HT1080 (cell line): Measurements from ENCODE around the gene PHACTR1. TPM values are rescaled to one million over a fixed set of nuclear protein-coding genes. Genes with fewer than 3 reads are reported as not detected.
A peak's percentile ranks its signal among the peaks of the same experiment; 100 is the strongest.

ENCODE experiments used
- DNase-seq: peaks from one replicate; pipeline ENCODE4 v3.0.0-alpha.2; 2015; ENCODE audit warnings: low read depth
- total RNA-seq: library from RNA; depleted of rRNA; stranded (reverse); fragments of >200 nt; shearing (Covaris generic); gene quantifications from 2 replicates; pipeline ENCODE4 v1.2.3, GENCODE V29; 2014

The PHACTR1 gene
- total RNA-seq, 1 experiment from 2014 or later: 7.8 TPM

- DNase-seq: no peak
These were observed 83.6 kb downstream of the PHACTR1 start for GRCh38 chr6:12800120-12800519.

DNA sequence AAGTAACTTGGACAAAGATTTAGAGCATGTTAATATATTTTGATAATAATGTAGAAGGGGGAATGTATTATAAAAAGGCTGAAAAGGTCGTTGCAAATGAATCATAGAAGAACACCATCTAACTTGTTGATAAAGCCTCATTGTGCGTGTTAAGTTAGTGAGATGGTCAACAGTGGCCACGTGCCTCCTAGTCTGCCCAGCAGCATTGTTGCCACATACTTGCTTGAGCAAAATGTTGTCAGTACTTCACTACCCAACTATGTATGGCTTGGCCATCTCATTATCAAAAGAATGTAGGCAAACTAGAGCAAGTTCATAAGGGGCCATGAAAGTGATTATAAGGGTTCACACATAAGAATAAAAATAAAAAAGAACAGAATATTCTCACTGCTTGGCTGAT lies 84.6 kb downstream of the PHACTR1 start:
- DNase-seq: no peak

DNA sequence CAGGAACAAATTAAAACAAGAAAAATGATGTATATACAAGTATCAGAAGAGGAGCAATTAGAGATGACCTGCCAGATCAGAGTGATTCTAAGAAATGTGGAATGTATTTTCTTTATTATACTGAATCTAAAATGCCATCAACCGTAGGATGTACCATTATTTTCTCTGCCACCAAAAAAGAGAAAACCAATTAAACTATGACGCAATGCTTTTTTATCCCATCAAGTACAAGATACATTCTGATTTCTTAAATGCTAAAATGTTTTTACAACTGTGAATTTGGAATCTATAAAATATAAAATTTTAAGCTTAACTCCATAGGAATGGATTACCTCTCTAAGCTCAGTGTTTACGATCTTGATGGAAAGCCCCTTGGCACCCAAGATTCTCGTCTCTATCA lies 85.9 kb downstream of the PHACTR1 start:
- DNase-seq: no peak

DNA sequence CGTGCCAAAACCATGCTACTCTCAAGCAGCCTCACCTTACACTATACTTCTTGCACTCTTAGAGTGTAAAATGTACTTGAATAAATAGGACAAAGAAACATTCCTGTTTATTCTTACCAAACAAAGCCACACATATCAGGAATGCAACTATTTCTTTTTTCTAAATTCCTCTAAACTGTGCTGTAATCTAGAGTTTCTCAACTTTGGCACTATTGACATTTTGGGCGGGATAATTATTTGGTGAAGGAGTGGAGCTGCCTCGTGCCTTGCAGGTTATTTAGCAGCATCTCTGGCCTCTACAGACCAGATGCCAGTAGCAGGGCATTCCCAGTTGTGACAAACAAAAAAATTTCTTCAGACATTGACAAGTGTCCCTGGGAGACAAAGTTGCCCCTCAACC lies 86.9 kb downstream of the PHACTR1 start:
- no peak for DNase-seq

- peak; percentile 78 for DNase-seq
These were observed 88.5 kb downstream of the PHACTR1 start for GRCh38 chr6:12804952-12805645.

- DNase-seq: no peak
These were observed 89.6 kb downstream of the PHACTR1 start for GRCh38 chr6:12806136-12806535.

GRCh38 chr6:12806796-12807195 lies 90.2 kb downstream of the PHACTR1 start:
- DNase-seq: no peak

GRCh38 chr6:12811519-12811918 lies 95.0 kb downstream of the PHACTR1 start:
- no peak for DNase-seq

DNA sequence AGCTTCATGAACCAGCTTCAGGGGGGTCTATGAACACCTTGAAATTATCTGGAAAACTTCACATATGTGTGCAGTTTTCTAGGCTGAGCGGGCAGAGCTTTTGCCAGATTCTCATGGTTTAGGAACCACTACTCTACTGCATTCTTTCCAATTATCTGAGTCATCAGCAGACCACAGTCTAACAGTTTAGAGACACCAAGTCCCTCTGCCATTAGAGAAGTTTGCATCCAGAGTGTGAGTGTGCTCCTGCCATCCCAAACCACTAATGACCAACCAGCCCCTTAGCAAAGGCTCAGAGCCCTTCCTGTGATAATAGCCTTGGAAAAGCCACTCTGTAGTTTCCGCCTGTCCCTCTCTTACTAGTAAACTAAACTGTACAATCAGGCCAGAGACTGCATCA lies 96.8 kb downstream of the PHACTR1 start:
- peak; percentile 85 for DNase-seq

DNA sequence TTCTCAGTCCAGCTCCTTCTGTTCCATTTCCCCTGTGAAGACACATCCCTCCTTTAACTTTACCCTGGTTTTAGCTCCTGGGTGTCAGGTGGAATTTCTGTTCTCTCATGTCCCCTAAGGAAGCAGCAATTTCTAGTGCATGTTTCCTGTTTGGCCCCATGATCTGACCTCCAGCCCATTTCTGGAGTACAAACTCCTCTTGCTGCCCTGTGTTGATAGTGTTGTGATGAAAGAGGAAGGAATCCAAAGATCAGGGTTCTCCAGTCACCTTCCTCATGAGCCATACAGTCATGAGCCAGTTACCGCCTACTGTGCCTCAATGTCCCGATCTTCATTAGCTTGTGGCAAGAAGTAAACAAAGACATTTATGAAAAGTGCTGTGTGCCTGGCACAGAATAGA lies 97.4 kb downstream of the PHACTR1 start:
- DNase-seq: no peak

DNA sequence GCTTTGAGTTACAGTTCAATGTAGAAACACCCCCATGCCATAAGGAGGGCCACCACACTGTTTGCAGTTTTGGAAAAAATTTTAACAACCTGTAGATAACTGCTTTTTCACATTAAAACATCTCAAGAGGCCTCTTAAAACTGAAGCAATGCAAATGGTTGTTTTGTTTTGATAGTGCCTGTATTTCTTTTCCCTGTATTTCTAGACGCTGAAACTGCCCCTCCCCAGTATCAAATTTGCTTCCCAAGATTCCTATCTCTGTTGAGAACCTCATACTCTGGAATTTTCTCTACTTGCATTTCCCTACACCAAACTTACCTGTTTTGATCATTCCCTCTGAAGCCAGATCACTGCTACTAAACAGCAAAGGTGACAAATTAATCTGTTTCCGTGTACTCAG lies 98.5 kb downstream of the PHACTR1 start:
- no peak for DNase-seq

- DNase-seq: no peak
These were observed 99.5 kb downstream of the PHACTR1 start for GRCh38 chr6:12815884-12816600.

GRCh38 chr6:12818324-12818723 lies 101.8 kb downstream of the PHACTR1 start:
- no peak for DNase-seq

DNA sequence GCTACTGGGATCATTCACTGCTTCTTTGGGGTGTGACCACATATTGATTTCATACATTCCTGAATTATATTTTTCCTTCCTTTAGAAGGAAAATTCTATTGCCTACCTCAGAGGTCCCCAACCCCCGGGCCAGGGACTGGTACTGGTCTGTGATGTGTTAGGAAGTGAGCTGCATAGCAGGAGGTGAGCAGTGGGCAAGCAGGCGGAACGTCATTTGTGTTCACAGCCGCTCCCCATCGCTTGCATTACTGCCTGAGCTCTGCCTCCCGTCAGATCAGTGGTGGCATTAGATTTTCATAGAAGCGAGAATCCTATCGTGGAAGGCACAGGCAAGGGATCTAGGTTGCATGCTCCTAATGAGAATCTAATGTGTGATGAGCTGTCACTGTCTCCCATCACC lies 107.3 kb downstream of the PHACTR1 start:
- no peak for DNase-seq

DNA sequence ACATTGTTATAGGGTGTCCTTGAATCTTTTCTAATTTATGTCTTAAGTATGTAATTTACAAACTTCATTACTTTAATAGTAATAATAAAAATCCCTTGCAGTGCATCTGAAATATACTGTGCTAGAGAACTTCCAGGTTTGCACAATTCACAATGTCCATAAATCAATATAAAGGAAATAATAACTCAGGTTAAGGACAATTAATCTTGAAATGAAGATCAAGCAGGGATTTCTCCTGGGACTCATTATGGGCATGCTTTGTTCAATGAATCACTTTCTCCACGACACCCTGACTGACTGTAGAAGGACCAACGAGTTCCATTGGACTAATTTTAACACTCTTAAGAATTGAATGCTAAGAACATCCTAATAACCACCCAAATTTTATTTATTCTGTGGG lies 110.0 kb downstream of the PHACTR1 start:
- no peak for DNase-seq

- no peak for DNase-seq
These were observed 111.4 kb downstream of the PHACTR1 start for GRCh38 chr6:12827921-12828320.

DNA sequence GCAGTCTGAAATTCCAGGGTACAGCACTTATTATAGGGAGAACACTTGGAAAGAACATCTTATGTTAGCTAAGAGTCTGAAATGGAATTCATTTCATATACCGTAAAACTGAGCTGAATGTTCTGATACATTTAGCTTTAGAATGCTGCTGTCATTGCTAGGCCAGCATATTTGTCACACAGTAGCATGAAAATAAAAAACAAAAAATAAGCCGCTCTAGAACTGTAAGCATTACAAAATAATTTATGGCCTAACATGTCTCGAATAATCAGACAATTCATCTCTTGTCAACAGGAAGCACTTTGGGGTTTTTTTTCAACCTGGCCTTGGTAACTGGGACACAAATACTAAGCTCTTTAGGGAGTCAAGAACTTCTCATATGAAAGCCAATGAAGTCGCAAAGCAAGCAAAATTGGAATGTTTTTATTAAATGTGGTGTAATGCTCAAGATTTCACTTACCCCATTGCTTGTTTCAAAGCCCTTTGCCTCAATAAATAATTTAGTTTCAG lies 115.7 kb downstream of the PHACTR1 start:
- no peak for DNase-seq

DNA sequence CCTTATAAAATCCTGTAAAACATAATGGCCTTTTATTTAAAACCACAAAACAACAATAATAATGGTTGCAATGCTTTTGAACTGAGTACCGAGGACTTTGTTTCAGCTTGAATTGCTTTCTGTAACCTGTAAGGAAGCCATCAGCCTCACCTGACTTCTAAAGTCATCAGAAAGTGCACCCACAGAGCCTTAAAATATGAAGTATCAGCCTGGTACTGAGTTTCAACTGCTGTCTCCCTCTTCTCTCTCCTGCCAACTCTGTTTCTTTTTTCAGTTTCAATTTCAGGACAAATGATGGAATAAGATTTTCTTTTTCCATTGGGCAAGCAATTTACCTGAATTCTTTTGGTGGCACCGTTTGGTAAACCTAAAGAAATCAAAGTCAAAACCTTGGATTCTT lies 119.4 kb downstream of the PHACTR1 start:
- DNase-seq: no peak

GRCh38 chr6:12841619-12842018 lies 125.1 kb downstream of the PHACTR1 start:
- DNase-seq: no peak

- DNase-seq: no peak
These were observed 125.5 kb downstream of the PHACTR1 start for GRCh38 chr6:12842114-12842513.

GRCh38 chr6:12842658-12843057 lies 126.1 kb downstream of the PHACTR1 start:
- no peak for DNase-seq

GRCh38 chr6:12844284-12845223 lies 128.0 kb downstream of the PHACTR1 start:
- DNase-seq: peak; percentile 29
